ENCODE results near the gene KTN1. TPM values are rescaled to one million over a fixed set of nuclear protein-coding genes. Genes with fewer than 3 reads are reported as not detected.

KTN1 gene
- total RNA-seq, 2 experiments from 2014 or later = 90.0 to 94.1 TPM

DNA sequence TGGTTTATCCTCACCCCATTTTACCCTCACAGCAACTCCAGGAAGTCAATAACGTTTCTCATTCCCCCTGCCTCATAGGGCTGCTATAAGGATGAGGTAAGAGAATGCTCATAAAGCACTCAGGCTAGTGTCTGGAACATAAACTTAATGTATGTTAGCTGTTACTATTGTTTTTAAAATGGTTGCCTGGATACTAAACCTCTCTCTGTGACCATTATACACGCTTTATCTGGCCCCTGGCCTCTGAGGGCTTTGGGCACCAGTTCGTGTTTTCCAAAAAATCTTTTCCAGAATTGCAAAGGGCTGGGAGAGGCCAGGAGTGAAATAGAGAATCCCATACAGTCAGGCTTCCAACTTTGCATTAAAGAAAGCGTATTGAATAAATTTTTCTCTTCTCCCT is 113.9 kb downstream of the KTN1 start:
- Mint-ChIP-seq H3K27ac (no peak overlapping the region), H3K4me1 (ENCODE audit: low read depth) (peaks cover 3% of the 10 kb centered on the region), H3K27me3 (ENCODE audit: low read depth) (no peaks in the 10 kb centered on the region), H3K9me3 (no peaks in the 10 kb centered on the region), H3K36me3 (ENCODE audit: low read depth) (peaks cover 2% of the 10 kb centered on the region), H3K4me3 (no peak overlapping the region)
- intact Hi-C loops (cut with micrococcal nuclease) = no loop called here
- CTCF ChIA-PET = interaction anchor here (0.6 to 0.9 kb wide), 2 partner anchors 32 to 235 kb away, joined by 3 read pairs; no protein-coding TSS in a partner anchor
- DNase-seq = no peak

DNA sequence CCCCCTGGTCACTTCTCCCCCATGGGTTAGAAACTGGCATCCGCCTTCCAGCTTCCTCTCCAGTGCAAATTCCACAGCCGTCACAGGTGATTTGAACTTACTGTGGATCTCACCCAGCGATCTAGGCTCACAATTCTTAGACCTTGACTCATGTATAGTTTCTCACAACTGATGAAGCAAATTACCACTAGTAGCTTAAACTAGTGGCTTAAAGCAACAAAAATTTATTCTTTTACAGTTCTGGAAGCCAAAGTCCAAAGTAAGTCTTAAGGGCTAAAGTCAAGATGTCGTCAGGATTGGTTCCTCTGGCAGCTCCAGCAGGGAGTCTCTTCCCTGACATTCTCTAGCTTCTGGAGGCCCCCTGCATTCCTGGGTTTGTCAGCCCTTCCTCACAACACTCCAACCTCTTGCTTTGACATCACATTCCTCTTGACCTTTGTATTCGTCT is 117.4 kb downstream of the KTN1 start:
- H3K36me3 Mint-ChIP-seq (ENCODE audit: low read depth) = peaks cover 6% of the 10 kb centered on the region
- CTCF ChIA-PET = no interaction called here
- no peaks in the 10 kb centered on the region for H3K4me1 Mint-ChIP-seq (ENCODE audit: low read depth)
- intact Hi-C loops (cut with micrococcal nuclease) = no loop called here
- H3K27ac Mint-ChIP-seq = no peak overlapping the region
- peaks cover 1% of the 10 kb centered on the region for H3K9me3 Mint-ChIP-seq
- no peak overlapping the region for H3K4me3 Mint-ChIP-seq
- no peak for DNase-seq
- H3K27me3 Mint-ChIP-seq (ENCODE audit: low read depth) = no peaks in the 10 kb centered on the region

- CTCF ChIA-PET = no interaction called here
- peaks cover 1% of the 10 kb centered on the region for H3K9me3 Mint-ChIP-seq
- no peak for DNase-seq
- no peaks in the 10 kb centered on the region for H3K4me1 Mint-ChIP-seq (ENCODE audit: low read depth)
- intact Hi-C loops (cut with micrococcal nuclease) = no loop called here
- no peak overlapping the region for H3K4me3 Mint-ChIP-seq
- no peak overlapping the region for H3K27ac Mint-ChIP-seq
- H3K36me3 Mint-ChIP-seq (ENCODE audit: low read depth) = peaks cover 6% of the 10 kb centered on the region
- H3K27me3 Mint-ChIP-seq (ENCODE audit: low read depth) = no peaks in the 10 kb centered on the region
Observed at GRCh38 chr14:55698051-55698450, 118.0 kb downstream of the KTN1 start.

GRCh38 chr14:55699131-55700057 is 119.4 kb downstream of the KTN1 start:
- CTCF ChIA-PET = no interaction called here
- no peaks in the 10 kb centered on the region for H3K4me1 Mint-ChIP-seq (ENCODE audit: low read depth)
- no peaks in the 10 kb centered on the region for H3K27me3 Mint-ChIP-seq (ENCODE audit: low read depth)
- DNase-seq = no peak
- H3K4me3 Mint-ChIP-seq = no peak overlapping the region
- H3K9me3 Mint-ChIP-seq = peaks cover 1% of the 10 kb centered on the region
- H3K36me3 Mint-ChIP-seq (ENCODE audit: low read depth) = peaks cover 4% of the 10 kb centered on the region
- no peak overlapping the region for H3K27ac Mint-ChIP-seq
- intact Hi-C loops (cut with micrococcal nuclease) = no loop called here

GRCh38 chr14:55701638-55702037 is 121.6 kb downstream of the KTN1 start:
- DNase-seq = no peak
- CTCF ChIA-PET = no interaction called here
- no peaks in the 10 kb centered on the region for H3K4me1 Mint-ChIP-seq (ENCODE audit: low read depth)

GRCh38 chr14:55702511-55702910 is 122.5 kb downstream of the KTN1 start:
- Mint-ChIP-seq H3K27me3 (ENCODE audit: low read depth) (no peaks in the 10 kb centered on the region), H3K4me3 (no peak overlapping the region), H3K27ac (no peak overlapping the region), H3K9me3 (peaks cover 1% of the 10 kb centered on the region), H3K4me1 (ENCODE audit: low read depth) (no peaks in the 10 kb centered on the region), H3K36me3 (ENCODE audit: low read depth) (peaks cover 4% of the 10 kb centered on the region)
- intact Hi-C loops (cut with micrococcal nuclease) = no loop called here
- DNase-seq = no peak
- CTCF ChIA-PET = no interaction called here

More at GRCh38 chr14:55701638-55702037, 121.6 kb downstream of the KTN1 start:
- Mint-ChIP-seq H3K27ac (no peak overlapping the region), H3K27me3 (ENCODE audit: low read depth) (no peaks in the 10 kb centered on the region), H3K9me3 (peaks cover 1% of the 10 kb centered on the region), H3K36me3 (ENCODE audit: low read depth) (peaks cover 4% of the 10 kb centered on the region), H3K4me3 (no peak overlapping the region)
- intact Hi-C loops (cut with micrococcal nuclease) = no loop called here

DNA sequence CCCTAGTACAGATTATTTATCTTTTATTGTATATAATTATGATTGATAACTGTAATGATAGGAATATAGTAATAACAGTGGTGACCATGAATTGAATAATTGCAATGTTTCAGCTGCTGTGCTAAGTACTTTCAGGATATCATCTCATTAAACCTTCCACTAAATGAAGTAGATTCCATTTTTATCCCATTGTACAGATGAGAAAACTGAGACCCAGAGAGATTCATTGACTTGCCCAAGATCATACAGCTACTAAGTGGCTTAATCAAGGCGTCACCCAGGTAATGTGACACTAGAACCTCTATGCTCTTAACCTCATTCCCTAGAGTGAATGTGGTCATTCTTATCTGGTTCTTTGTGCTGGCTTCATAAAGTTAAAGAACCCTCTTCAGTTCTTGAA is 124.6 kb downstream of the KTN1 start:
- DNase-seq = no peak
- intact Hi-C loops (cut with micrococcal nuclease) = loop anchor here (5.0 kb wide), 1 partner anchor 768 kb away; no protein-coding TSS in a partner anchor
- Mint-ChIP-seq H3K9me3 (peaks cover 1% of the 10 kb centered on the region), H3K27me3 (ENCODE audit: low read depth) (no peaks in the 10 kb centered on the region), H3K4me1 (ENCODE audit: low read depth) (no peaks in the 10 kb centered on the region), H3K4me3 (no peak overlapping the region), H3K36me3 (ENCODE audit: low read depth) (peaks cover 4% of the 10 kb centered on the region), H3K27ac (no peak overlapping the region)
- CTCF ChIA-PET = no interaction called here

GRCh38 chr14:55705651-55706364 is 125.8 kb downstream of the KTN1 start:
- no peaks in the 10 kb centered on the region for H3K4me1 Mint-ChIP-seq (ENCODE audit: low read depth)
- intact Hi-C loops (cut with micrococcal nuclease) = loop anchor here (2.0 to 5.0 kb wide), 3 partner anchors 635 to 766 kb away; no protein-coding TSS in a partner anchor

GRCh38 chr14:55706365-55706684 is 126.3 kb downstream of the KTN1 start:
- Mint-ChIP-seq H3K36me3 (ENCODE audit: low read depth) (peaks cover under 1% of the 10 kb centered on the region), H3K4me1 (ENCODE audit: low read depth) (no peaks in the 10 kb centered on the region), H3K27me3 (ENCODE audit: low read depth) (no peaks in the 10 kb centered on the region), H3K9me3 (peaks cover under 1% of the 10 kb centered on the region), H3K4me3 (no peak overlapping the region), H3K27ac (no peak overlapping the region)
- intact Hi-C loops (cut with micrococcal nuclease) = loop anchor here (2.0 to 5.0 kb wide), 3 partner anchors 634 to 766 kb away; no protein-coding TSS in a partner anchor
- DNase-seq = no peak
- CTCF ChIA-PET = interaction anchor here (1.2 kb wide), 1 partner anchor 10 kb away, joined by 3 read pairs; no protein-coding TSS in a partner anchor

More at GRCh38 chr14:55705651-55706364, 125.8 kb downstream of the KTN1 start:
- H3K4me3 Mint-ChIP-seq = no peak overlapping the region
- CTCF ChIA-PET = interaction anchor here (0.6 to 1.2 kb wide), 2 partner anchors 10 to 562 kb away, joined by 3 read pairs; no protein-coding TSS in a partner anchor
- no peak overlapping the region for H3K27ac Mint-ChIP-seq
- H3K36me3 Mint-ChIP-seq (ENCODE audit: low read depth) = peaks cover 2% of the 10 kb centered on the region
- DNase-seq = no peak
- peaks cover 1% of the 10 kb centered on the region for H3K9me3 Mint-ChIP-seq
- no peaks in the 10 kb centered on the region for H3K27me3 Mint-ChIP-seq (ENCODE audit: low read depth)

GRCh38 chr14:55706893-55707292 is 126.9 kb downstream of the KTN1 start:
- no peak for DNase-seq
- Mint-ChIP-seq H3K27ac (no peak overlapping the region), H3K27me3 (ENCODE audit: low read depth) (no peaks in the 10 kb centered on the region), H3K4me3 (no peak overlapping the region), H3K4me1 (ENCODE audit: low read depth) (no peaks in the 10 kb centered on the region), H3K36me3 (ENCODE audit: low read depth) (no peaks in the 10 kb centered on the region), H3K9me3 (no peaks in the 10 kb centered on the region)
- CTCF ChIA-PET = no interaction called here
- intact Hi-C loops (cut with micrococcal nuclease) = loop anchor here (2.0 to 5.0 kb wide), 3 partner anchors 634 to 765 kb away; no protein-coding TSS in a partner anchor

GRCh38 chr14:55707365-55707804 is 127.4 kb downstream of the KTN1 start:
- Mint-ChIP-seq H3K27me3 (ENCODE audit: low read depth) (no peaks in the 10 kb centered on the region), H3K9me3 (no peaks in the 10 kb centered on the region), H3K27ac (no peak overlapping the region), H3K36me3 (ENCODE audit: low read depth) (no peaks in the 10 kb centered on the region), H3K4me1 (ENCODE audit: low read depth) (no peaks in the 10 kb centered on the region), H3K4me3 (no peak overlapping the region)
- no peak for DNase-seq
- CTCF ChIA-PET = no interaction called here
- intact Hi-C loops (cut with micrococcal nuclease) = loop anchor here (2.0 to 5.0 kb wide), 3 partner anchors 633 to 765 kb away; no protein-coding TSS in a partner anchor

GRCh38 chr14:55710506-55711041 is 130.6 kb downstream of the KTN1 start:
- no peaks in the 10 kb centered on the region for H3K36me3 Mint-ChIP-seq (ENCODE audit: low read depth)
- no peaks in the 10 kb centered on the region for H3K9me3 Mint-ChIP-seq
- no peak overlapping the region for H3K4me3 Mint-ChIP-seq
- no peak overlapping the region for H3K27ac Mint-ChIP-seq
- CTCF ChIA-PET = no interaction called here
- DNase-seq = no peak
- intact Hi-C loops (cut with micrococcal nuclease) = no loop called here
- H3K4me1 Mint-ChIP-seq (ENCODE audit: low read depth) = no peaks in the 10 kb centered on the region
- no peaks in the 10 kb centered on the region for H3K27me3 Mint-ChIP-seq (ENCODE audit: low read depth)
